GM21423 (cell line): ENCODE measurements around the gene ELFN2.
"Not testable (repeated sequence)": the region's sequence is repeated elsewhere in the genome, so short reads cannot be mapped to it uniquely, and the experiment has no call there.

Experiments
- ATAC-seq: cut with Tn5 transposase; IDR thresholded peaks from one replicate; pipeline ENCODE4 v1.9.1; 2021; ENCODE audit warnings: mild to moderate bottlenecking, moderate library complexity; ENCODE audit not compliant: unreplicated experiment

Gene ELFN2

GRCh38 chr22:37337204-37337943 lies 89.9 kb downstream of the ELFN2 start:
- no peak for ATAC-seq

GRCh38 chr22:37336579-37336978 lies 90.7 kb downstream of the ELFN2 start:
- ATAC-seq, result no peak

GRCh38 chr22:37335806-37336199 lies 91.5 kb downstream of the ELFN2 start:
- no peak for ATAC-seq

- no peak for ATAC-seq
Observed at GRCh38 chr22:37334859-37335805, 92.1 kb downstream of the ELFN2 start.

- no peak for ATAC-seq
Observed at GRCh38 chr22:37334461-37334858, 92.8 kb downstream of the ELFN2 start.

- no peak for ATAC-seq
Observed at GRCh38 chr22:37333724-37334460, 93.4 kb downstream of the ELFN2 start.

GRCh38 chr22:37331856-37332536 lies 95.3 kb downstream of the ELFN2 start:
- ATAC-seq, result no peak

- ATAC-seq, result no peak
Observed at GRCh38 chr22:37331034-37331428, 96.2 kb downstream of the ELFN2 start.

GRCh38 chr22:37330200-37331033 lies 96.9 kb downstream of the ELFN2 start:
- no peak for ATAC-seq

- ATAC-seq, result no peak
Observed at GRCh38 chr22:37329238-37330140, 97.8 kb downstream of the ELFN2 start.

GRCh38 chr22:37328538-37329237 lies 98.6 kb downstream of the ELFN2 start:
- ATAC-seq, result not testable (repeated sequence)

- ATAC-seq, result no peak
Observed at GRCh38 chr22:37328017-37328416, 99.3 kb downstream of the ELFN2 start.

GRCh38 chr22:37326726-37327125 lies 100.6 kb downstream of the ELFN2 start:
- no peak for ATAC-seq

GRCh38 chr22:37325039-37325395 lies 102.3 kb downstream of the ELFN2 start:
- no peak for ATAC-seq

- ATAC-seq, result no peak
Observed at GRCh38 chr22:37324340-37325038, 102.8 kb downstream of the ELFN2 start.

- no peak for ATAC-seq
Observed at GRCh38 chr22:37320726-37321677, 106.3 kb downstream of the ELFN2 start.

- no peak for ATAC-seq
Observed at GRCh38 chr22:37319469-37319868, 107.8 kb downstream of the ELFN2 start.
